ENCODE measurements around the gene DUSP16.

The DUSP16 gene

DNA sequence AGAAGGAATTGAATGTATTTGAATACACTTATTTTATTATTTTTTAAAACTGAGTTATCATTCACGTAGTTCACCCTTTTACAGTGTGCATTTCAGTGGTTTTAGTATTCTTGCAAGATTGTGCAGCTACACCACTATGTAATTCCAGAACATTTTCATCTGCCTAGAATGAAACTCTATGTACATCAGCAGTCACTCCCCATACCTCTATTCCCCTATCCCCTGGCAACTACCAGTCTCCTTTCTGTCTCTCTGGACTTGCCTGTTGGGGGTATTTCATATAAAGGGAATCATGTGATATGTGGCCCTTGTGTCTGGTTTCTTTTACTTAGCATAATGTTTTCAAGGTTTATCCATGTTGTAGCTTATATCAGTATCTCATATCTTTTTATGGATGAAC, 109.0 kb downstream of the DUSP16 start:
- H3K27me3 ChIP-seq (ENCODE audit: insufficient read depth, poor library complexity, severe bottlenecking) = no peaks in the 10 kb centered on the region
- no peak overlapping the region for H3K4me3 ChIP-seq (replicated peaks; ENCODE audit: insufficient read depth, low read length)
- TF ChIP-seq POLR2AphosphoS5 (IDR thresholded peaks at IDR 0.05; ENCODE audit: low read depth) (no peak), GABPA (IDR thresholded peaks at IDR 0.05; ENCODE audit: low read depth) (no peak), SPI1 (IDR thresholded peaks at IDR 0.05; ENCODE audit: borderline replicate concordance, low read depth) (no peak)
- TF ChIP-seq, protein P1, sequence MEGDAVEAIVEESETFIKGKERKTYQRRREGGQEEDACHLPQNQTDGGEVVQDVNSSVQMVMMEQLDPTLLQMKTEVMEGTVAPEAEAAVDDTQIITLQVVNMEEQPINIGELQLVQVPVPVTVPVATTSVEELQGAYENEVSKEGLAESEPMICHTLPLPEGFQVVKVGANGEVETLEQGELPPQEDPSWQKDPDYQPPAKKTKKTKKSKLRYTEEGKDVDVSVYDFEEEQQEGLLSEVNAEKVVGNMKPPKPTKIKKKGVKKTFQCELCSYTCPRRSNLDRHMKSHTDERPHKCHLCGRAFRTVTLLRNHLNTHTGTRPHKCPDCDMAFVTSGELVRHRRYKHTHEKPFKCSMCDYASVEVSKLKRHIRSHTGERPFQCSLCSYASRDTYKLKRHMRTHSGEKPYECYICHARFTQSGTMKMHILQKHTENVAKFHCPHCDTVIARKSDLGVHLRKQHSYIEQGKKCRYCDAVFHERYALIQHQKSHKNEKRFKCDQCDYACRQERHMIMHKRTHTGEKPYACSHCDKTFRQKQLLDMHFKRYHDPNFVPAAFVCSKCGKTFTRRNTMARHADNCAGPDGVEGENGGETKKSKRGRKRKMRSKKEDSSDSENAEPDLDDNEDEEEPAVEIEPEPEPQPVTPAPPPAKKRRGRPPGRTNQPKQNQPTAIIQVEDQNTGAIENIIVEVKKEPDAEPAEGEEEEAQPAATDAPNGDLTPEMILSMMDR (IDR thresholded peaks at IDR 0.05; ENCODE audit: insufficient read depth, low read length) = no peak
- TF ChIP-seq, protein P2, sequence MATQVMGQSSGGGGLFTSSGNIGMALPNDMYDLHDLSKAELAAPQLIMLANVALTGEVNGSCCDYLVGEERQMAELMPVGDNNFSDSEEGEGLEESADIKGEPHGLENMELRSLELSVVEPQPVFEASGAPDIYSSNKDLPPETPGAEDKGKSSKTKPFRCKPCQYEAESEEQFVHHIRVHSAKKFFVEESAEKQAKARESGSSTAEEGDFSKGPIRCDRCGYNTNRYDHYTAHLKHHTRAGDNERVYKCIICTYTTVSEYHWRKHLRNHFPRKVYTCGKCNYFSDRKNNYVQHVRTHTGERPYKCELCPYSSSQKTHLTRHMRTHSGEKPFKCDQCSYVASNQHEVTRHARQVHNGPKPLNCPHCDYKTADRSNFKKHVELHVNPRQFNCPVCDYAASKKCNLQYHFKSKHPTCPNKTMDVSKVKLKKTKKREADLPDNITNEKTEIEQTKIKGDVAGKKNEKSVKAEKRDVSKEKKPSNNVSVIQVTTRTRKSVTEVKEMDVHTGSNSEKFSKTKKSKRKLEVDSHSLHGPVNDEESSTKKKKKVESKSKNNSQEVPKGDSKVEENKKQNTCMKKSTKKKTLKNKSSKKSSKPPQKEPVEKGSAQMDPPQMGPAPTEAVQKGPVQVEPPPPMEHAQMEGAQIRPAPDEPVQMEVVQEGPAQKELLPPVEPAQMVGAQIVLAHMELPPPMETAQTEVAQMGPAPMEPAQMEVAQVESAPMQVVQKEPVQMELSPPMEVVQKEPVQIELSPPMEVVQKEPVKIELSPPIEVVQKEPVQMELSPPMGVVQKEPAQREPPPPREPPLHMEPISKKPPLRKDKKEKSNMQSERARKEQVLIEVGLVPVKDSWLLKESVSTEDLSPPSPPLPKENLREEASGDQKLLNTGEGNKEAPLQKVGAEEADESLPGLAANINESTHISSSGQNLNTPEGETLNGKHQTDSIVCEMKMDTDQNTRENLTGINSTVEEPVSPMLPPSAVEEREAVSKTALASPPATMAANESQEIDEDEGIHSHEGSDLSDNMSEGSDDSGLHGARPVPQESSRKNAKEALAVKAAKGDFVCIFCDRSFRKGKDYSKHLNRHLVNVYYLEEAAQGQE (IDR thresholded peaks at IDR 0.05; ENCODE audit: insufficient replicate concordance, low read depth) = no peak
- no peak for DNase-seq (ENCODE audit: low read depth in 1 of 2, low spot score in 1 of 2)
- no peak overlapping the region for H3K27ac ChIP-seq (replicated peaks)

DNA sequence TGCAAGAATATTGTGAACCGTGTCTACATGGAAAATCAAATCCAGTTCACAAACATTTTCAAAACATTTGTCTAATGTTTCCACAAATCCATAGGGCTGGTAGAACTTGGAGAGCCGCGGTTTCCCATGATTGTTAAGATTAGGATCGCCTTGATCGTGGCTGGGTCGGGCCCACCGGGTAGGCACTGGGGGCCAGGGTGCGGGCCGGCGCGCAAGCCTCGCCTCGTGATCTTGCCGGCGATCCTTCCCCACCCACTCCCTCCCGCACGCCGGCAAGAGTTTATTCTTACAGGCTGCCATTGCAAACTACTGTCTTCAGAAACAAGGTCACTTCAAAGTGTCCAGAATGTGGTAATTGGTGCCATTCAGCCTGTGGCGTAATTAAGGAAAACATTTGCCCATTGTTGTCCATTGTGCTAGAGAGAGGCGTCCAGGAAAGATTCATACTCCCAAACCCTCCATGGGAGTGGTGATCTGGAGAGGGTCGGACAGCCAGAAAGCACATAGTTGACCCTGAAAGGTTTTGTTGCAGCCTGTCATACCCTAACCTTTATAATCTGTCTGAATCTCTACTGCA, 110.2 kb downstream of the DUSP16 start:
- no peak overlapping the region for H3K4me3 ChIP-seq (replicated peaks; ENCODE audit: insufficient read depth, low read length)
- no peak for TF ChIP-seq SPI1 (IDR thresholded peaks at IDR 0.05; ENCODE audit: borderline replicate concordance, low read depth)
- TF ChIP-seq, protein P1 (IDR thresholded peaks at IDR 0.05; ENCODE audit: insufficient read depth, low read length) = no peak
- TF ChIP-seq, protein P2 (IDR thresholded peaks at IDR 0.05; ENCODE audit: insufficient replicate concordance, low read depth) = no peak
- TF ChIP-seq POLR2AphosphoS5 (IDR thresholded peaks at IDR 0.05; ENCODE audit: low read depth) = no peak
- TF ChIP-seq GABPA (IDR thresholded peaks at IDR 0.05; ENCODE audit: low read depth) = no peak
- H3K27me3 ChIP-seq (ENCODE audit: insufficient read depth, poor library complexity, severe bottlenecking) = no peaks in the 10 kb centered on the region
- H3K27ac ChIP-seq (replicated peaks) = no peak overlapping the region
- DNase-seq (ENCODE audit: low read depth in 1 of 2, low spot score in 1 of 2) = no peak

DNA sequence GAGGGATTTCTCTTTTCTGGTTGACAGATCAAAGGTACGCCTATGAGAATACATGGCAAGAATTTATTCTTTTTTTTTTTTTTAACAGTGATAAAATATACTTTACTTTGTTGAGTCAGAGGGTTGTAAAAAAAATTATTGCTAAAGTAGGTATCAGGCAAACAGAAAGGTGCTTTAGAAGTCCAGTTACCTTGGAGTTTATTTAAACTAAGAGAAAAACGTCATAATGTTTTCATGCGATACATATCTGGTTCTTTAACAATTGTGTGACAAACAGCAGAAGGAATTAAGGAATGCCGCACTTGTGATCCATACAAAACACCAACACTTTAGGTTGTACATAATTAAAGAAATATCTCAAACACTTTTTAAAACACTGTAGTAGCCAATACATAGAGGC, 111.6 kb downstream of the DUSP16 start:
- TF ChIP-seq, protein P2 (IDR thresholded peaks at IDR 0.05; ENCODE audit: insufficient replicate concordance, low read depth) = no peak
- no peak for TF ChIP-seq GABPA (IDR thresholded peaks at IDR 0.05; ENCODE audit: low read depth)
- TF ChIP-seq SPI1 (IDR thresholded peaks at IDR 0.05; ENCODE audit: borderline replicate concordance, low read depth) = no peak
- TF ChIP-seq, protein P1 (IDR thresholded peaks at IDR 0.05; ENCODE audit: insufficient read depth, low read length) = no peak
- TF ChIP-seq POLR2AphosphoS5 (IDR thresholded peaks at IDR 0.05; ENCODE audit: low read depth) = no peak
- no peak for DNase-seq (ENCODE audit: low read depth in 1 of 2, low spot score in 1 of 2)
- Histone ChIP-seq H3K27ac (replicated peaks) (no peak overlapping the region; the same call in 1 of the 2 replicates), H3K4me3 (replicated peaks; ENCODE audit: insufficient read depth, low read length) (no peak overlapping the region), H3K27me3 (ENCODE audit: insufficient read depth, poor library complexity, severe bottlenecking) (no peaks in the 10 kb centered on the region)
